ENCODE measurements around the gene ILKAP. TPM values are rescaled to one million over a fixed set of nuclear protein-coding genes. Genes with fewer than 3 reads are reported as not detected.

The ILKAP gene
- total RNA-seq, 4 donors from 2014 or later = 18.5 to 45.5 (median 35.1) TPM

DNA sequence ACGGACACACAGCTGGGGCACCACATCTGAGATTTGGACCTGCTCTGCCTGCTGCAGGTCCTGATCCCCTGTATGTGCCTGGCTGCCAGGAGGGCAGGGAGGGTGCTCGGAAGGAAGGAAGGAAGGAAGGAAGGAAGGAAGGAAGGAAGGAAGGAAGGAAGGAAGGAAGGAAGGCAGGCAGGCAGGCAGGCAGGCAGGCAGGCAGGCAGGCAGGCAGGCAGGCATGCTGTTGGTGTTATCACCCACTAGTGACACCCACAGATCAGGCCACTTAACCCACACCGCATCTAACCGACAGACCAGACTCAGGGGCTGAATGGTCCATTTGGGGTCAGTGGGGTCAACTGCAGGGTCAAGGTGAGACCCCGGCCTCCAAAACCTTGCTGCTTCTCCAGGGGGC lies 59.2 kb downstream of the ILKAP start:
- TF ChIP-seq, protein P1, sequence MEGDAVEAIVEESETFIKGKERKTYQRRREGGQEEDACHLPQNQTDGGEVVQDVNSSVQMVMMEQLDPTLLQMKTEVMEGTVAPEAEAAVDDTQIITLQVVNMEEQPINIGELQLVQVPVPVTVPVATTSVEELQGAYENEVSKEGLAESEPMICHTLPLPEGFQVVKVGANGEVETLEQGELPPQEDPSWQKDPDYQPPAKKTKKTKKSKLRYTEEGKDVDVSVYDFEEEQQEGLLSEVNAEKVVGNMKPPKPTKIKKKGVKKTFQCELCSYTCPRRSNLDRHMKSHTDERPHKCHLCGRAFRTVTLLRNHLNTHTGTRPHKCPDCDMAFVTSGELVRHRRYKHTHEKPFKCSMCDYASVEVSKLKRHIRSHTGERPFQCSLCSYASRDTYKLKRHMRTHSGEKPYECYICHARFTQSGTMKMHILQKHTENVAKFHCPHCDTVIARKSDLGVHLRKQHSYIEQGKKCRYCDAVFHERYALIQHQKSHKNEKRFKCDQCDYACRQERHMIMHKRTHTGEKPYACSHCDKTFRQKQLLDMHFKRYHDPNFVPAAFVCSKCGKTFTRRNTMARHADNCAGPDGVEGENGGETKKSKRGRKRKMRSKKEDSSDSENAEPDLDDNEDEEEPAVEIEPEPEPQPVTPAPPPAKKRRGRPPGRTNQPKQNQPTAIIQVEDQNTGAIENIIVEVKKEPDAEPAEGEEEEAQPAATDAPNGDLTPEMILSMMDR (IDR thresholded peaks at IDR 0.05) = no peak
- TF ChIP-seq POLR2A (IDR thresholded peaks at IDR 0.05) (no peak), POLR2AphosphoS5 (IDR thresholded peaks at IDR 0.05) (no peak), EP300 (IDR thresholded peaks at IDR 0.05) (no peak)
- no peak overlapping the region for H3K27ac ChIP-seq
- H3K4me1 ChIP-seq = peaks cover 0 to 38% (median 6%) of the 10 kb centered on the region in 3 donors
- H3K9me3 ChIP-seq = no peaks in the 10 kb centered on the region
- no peak overlapping the region for H3K4me3 ChIP-seq
- peaks cover 0 to 6% of the 10 kb centered on the region in 2 donors for H3K36me3 ChIP-seq
- ATAC-seq = no peak
- no peaks in the 10 kb centered on the region for H3K27me3 ChIP-seq
- no CpG with 5 or more reads among the region's 5 CpGs for WGBS, 2 donors (ENCODE audit: low coverage in 1 of 2)

DNA sequence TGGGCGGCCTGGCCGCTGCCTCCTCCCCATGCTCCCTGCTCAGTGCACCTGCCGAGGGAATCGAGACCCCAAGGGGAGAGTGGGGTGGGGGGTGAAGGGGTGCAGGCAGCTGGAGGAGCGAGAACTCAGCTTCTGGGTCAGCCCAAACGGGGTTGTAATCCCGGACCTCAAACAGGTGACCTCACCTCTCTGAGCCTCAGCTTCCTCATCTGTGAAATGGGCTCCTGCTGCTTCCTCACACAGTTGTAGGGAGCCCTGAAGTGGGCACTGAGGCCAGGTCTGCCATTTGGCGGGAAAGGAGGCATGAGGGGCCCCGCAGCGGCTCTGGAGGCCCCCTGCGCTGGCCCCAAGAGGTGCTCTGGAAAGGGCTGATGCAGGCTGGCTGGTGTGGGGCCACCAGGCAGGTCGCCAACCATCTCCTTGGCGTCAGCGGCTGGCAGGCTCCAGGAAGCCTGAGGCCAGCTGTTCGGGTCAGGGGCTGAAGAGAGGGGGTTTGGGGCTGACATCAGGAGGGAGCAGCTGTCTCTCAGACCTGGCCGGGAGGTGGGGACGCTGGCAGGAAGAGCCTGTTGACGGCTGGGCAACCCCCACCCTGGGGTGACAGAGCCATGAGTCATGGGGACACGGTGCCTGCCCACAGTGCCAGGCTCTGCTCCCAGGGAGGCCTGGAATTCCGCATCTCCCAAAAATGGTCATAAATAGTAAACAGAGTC lies 60.1 kb downstream of the ILKAP start:
- ATAC-seq = no peak
- no CpG with 5 or more reads among the region's 20 CpGs for WGBS, 2 donors (ENCODE audit: low coverage in 1 of 2)
- TF ChIP-seq, protein P1 (IDR thresholded peaks at IDR 0.05) = no peak
- TF ChIP-seq EP300 (IDR thresholded peaks at IDR 0.05) = no peak
- TF ChIP-seq POLR2A (IDR thresholded peaks at IDR 0.05) = no peak
- no peak for TF ChIP-seq POLR2AphosphoS5 (IDR thresholded peaks at IDR 0.05)
- Histone ChIP-seq H3K4me1 (peaks cover 0 to 47% (median 13%) of the 10 kb centered on the region in 3 donors), H3K4me3 (no peak overlapping the region), H3K27me3 (no peaks in the 10 kb centered on the region), H3K27ac (peak overlapping the region in 1 of 4 donors; percentile 35), H3K36me3 (peaks cover 0 to 6% of the 10 kb centered on the region in 2 donors), H3K9me3 (no peaks in the 10 kb centered on the region)

DNA sequence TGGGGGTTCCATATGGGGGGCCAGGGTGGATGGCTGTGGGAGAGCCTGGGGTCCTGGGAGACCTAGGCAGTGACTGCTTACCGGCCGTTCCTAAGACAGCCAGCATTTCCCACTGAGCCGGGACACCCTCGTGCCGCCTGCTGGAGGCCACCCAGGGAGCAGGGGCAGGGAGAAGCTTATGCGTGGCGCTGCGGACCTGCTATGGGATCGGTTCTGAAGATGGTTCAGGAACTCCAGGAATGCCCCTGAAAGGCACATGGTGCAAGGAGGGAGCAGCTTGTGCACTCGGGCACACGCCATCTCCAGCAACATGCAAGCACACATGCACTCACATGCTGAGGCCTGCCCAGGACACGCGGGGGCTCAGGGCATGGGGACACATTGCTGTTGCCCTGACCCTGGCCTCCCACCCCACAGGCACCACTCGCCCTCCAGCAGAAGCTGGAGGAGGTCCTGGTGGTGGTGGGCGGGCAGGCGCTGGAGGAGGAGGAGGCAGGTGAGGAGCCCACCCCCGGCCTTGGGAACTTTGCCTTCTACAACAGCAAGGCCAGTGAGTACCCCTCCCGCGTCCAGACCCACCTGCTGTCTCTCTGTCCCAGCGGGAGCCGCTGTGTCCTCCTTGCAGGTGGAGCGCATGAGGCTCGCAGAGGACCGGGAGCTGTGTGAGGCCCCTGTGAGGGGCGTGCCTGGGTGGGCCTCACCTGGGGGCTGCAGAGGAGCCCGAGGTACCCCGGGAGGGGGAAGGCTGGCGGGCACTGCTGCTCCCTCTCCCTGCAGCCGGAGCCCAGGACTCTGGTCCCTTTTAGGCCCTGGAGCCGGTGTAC lies 60.9 kb downstream of the ILKAP start:
- no peak overlapping the region for H3K4me3 ChIP-seq
- H3K27me3 ChIP-seq = no peaks in the 10 kb centered on the region
- no peak for ATAC-seq
- H3K9me3 ChIP-seq = no peaks in the 10 kb centered on the region
- peaks cover 0 to 55% (median 17%) of the 10 kb centered on the region in 3 donors for H3K4me1 ChIP-seq
- H3K27ac ChIP-seq = no peak overlapping the region
- H3K36me3 ChIP-seq = peaks cover 0 to 6% of the 10 kb centered on the region in 2 donors
- WGBS, 2 donors (ENCODE audit: low coverage in 1 of 2) = 100% methylated on average over 1 of the region's 30 CpGs; no CpG with 5 or more reads in 1 of the 2 donors
- TF ChIP-seq POLR2A (IDR thresholded peaks at IDR 0.05) (no peak), POLR2AphosphoS5 (IDR thresholded peaks at IDR 0.05) (no peak)

DNA sequence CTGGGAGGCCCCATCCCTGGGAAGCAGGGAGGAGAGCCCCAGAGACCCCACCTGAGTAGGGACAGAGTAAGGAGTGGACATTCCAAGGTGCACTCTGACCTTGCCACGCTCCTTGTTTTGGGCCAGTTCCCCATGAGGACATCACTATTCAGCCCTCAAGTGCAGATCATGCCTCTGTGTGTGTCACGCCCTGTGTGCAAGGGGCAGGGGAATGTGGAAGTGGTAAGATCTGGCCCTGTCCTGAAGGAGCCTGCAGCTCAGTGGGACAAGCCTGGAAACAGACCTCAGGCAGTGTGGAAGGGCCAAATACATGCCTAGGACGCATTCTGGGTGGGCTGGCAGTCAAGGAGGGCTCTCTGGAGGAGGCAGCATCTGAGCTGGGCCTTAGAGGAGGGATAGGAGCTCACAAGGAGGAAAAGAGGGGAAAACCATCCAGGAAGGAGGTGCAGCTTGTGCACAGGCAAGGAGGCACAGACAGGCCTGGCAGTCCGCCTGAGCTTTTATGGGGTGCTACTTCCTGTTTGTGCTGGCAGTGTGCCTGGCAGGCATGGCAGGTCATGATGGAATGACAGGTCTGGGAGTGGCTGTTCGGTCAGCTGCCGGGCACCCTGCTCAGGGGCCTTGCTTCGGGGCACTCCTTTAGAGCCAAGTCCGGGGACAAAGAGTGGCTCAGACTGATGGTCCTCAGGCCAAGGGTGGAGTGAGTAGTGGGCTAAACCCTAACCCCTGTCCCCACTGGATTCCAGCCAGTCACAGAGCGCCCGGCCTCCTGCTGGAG lies 61.8 kb downstream of the ILKAP start:
- Histone ChIP-seq H3K36me3 (peaks cover 0 to 6% of the 10 kb centered on the region in 2 donors), H3K4me1 (peaks cover 0 to 61% (median 17%) of the 10 kb centered on the region in 3 donors), H3K27me3 (no peaks in the 10 kb centered on the region), H3K27ac (no peak overlapping the region), H3K4me3 (no peak overlapping the region), H3K9me3 (no peaks in the 10 kb centered on the region)
- TF ChIP-seq POLR2AphosphoS5 (IDR thresholded peaks at IDR 0.05) = no peak
- no peak for ATAC-seq
- 66 to 82% methylated on average over 2 to 3 of the region's 10 CpGs for WGBS, 2 donors (ENCODE audit: low coverage in 1 of 2)

DNA sequence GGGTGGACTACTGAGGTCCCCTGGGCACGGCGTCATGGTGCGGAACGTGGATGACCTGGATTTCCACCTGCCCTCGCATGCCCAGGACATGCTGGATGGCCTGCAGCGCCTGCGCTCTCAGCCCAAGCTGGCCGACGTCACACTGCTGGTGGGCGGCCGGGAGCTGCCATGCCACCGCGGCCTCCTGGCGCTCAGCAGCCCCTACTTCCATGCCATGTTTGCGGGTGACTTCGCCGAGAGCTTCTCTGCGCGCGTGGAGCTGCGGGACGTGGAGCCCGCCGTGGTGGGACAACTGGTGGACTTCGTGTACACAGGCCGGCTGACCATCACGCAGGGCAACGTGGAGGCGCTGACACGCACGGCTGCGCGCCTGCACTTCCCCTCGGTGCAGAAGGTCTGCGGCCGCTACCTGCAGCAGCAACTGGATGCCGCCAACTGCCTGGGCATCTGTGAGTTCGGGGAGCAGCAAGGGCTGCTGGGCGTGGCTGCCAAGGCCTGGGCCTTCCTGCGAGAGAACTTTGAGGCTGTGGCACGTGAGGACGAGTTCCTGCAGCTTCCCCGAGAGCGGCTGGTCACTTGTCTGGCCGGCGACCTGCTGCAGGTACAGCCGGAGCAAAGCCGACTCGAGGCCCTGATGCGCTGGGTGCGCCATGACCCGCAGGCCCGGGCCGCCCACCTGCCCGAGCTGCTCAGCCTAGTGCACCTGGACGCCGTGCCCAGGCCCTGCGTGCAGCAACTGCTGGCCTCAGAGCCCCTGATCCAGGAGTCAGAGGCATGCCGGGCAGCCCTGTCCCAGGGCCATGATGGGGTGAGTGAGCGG lies 62.6 kb downstream of the ILKAP start:
- no peaks in the 10 kb centered on the region for H3K9me3 ChIP-seq
- no peak overlapping the region for H3K4me3 ChIP-seq
- TF ChIP-seq POLR2AphosphoS5 (IDR thresholded peaks at IDR 0.05) = no peak
- TF ChIP-seq, protein P1 (IDR thresholded peaks at IDR 0.05) = no peak
- TF ChIP-seq EP300 (IDR thresholded peaks at IDR 0.05) = no peak
- TF ChIP-seq POLR2A (IDR thresholded peaks at IDR 0.05) = no peak
- no peak for ATAC-seq
- no peak overlapping the region for H3K27ac ChIP-seq
- peaks cover 0 to 61% (median 17%) of the 10 kb centered on the region in 3 donors for H3K4me1 ChIP-seq
- no peaks in the 10 kb centered on the region for H3K27me3 ChIP-seq
- 100% methylated on average over 1 of the region's 60 CpGs; no CpG with 5 or more reads in 1 of the 2 donors for WGBS, 2 donors (ENCODE audit: low coverage in 1 of 2)
- peaks cover 0 to 6% of the 10 kb centered on the region in 2 donors for H3K36me3 ChIP-seq

All from gastroesophageal sphincter (tissue), 4 donors.